ENCODE measurements around the gene GPI.

Gene GPI

DNA sequence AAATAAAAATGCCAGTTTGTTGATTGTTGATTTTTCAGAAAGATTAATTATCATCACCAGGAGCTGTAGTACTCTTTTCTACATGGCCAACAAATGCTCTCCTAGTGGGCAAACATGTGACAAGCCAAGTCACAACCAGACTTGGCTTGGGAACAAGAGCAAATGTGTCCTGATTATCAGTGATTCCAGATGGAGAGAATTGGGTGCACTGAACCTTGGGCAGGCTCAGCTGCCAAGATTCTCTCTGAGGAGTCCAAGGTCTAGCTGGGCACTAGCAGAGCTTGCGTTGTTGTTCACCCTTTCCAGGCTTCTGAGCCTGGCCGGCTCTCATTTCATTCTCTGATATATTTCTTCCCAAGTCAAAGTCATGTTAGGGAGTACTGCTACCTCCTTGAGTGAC is 27.3 kb upstream of the GPI start:
- Histone ChIP-seq H3K4me3 (ENCODE audit: insufficient read depth in 1 of 2, low read depth in 1 of 2, low read length in 2 of 2) (no peak overlapping the region), H3K4me2 (ENCODE audit: low read length, poor library complexity, severe bottlenecking) (no peak overlapping the region), H3K27me3 (ENCODE audit: control insufficient read depth in 1 of 2, insufficient read depth in 1 of 2, low read length in 2 of 2) (no peaks in the 10 kb centered on the region), H3K4ac (ENCODE audit: low read depth in 1 of 2, low read length in 2 of 2) (no peak overlapping the region), H3K4me1 (ENCODE audit: control insufficient read depth, insufficient read depth, low read depth, low read length) (peaks cover 3% of the 10 kb centered on the region), H3K27ac (ENCODE audit: low read length, poor library complexity, severe bottlenecking) (no peak overlapping the region), H3K23ac (ENCODE audit: low read length in 2 of 2) (no peak overlapping the region), H2AFZ (ENCODE audit: low read depth, low read length) (no peak overlapping the region), H2BK12ac (ENCODE audit: low read length in 2 of 2) (no peak overlapping the region), H2BK120ac (ENCODE audit: low read depth, low read length) (no peak overlapping the region), H3K18ac (ENCODE audit: low read depth in 1 of 2, low read length in 2 of 2) (no peak overlapping the region), H2BK5ac (ENCODE audit: low read depth, low read length, poor library complexity, severe bottlenecking) (no peak overlapping the region), H3K79me1 (replicated peaks; ENCODE audit: low read length, poor library complexity, severe bottlenecking) (peaks cover 15% of the 10 kb centered on the region), H3K36me3 (ENCODE audit: control insufficient read depth in 1 of 2, insufficient read depth in 2 of 2, low read depth in 1 of 2, low read length in 2 of 2) (peaks cover 49 to 54% of the 10 kb centered on the region in 2 experiments), H4K91ac (ENCODE audit: low read length) (no peak overlapping the region), H3K14ac (ENCODE audit: low read length in 2 of 2) (no peak overlapping the region), H3K9me3 (ENCODE audit: control insufficient read depth, low read length) (no peaks in the 10 kb centered on the region), H2BK15ac (ENCODE audit: low read depth, poor library complexity, severe bottlenecking) (no peak overlapping the region), H2AK5ac (ENCODE audit: low read length, severe bottlenecking) (no peak overlapping the region), H4K8ac (ENCODE audit: low read length) (no peak overlapping the region), H3K9ac (ENCODE audit: low read length) (no peak overlapping the region)
- WGBS, result 100% methylated on average over 1 of the region's 2 CpGs
- DNase-seq, result no peak

DNA sequence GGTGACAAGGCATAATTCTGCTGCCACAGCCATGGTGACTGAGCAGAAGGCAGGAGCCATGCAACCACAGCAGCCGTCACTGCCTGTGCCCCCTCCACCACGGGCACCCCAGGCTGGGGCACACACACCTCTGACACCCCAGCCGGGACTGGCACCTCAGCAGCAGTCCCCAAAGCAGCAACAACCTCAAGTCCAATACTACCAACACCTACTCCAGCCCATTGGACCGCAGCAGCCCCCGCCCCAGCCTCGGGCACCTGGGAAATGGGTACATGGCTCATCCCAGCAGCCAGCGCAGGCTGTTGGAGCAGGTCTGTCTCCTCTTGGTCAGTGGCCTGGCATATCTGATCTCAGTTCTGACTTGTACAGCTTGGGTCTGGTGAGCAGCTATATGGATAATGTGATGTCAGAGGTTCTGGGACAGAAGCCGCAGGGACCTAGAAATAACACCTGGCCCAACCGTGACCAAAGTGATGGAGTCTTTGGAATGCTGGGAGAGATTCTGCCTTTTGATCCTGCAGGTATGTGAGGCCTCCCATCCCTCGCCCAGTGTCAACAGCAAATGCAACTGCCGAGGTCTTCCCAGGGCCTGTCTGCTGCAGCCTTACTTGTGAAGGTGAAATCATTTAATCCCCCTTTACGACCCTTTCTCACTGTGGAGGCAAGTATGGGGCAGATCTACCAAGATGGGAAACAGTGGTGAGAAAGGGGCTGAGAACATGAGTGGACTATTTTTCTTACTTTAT is 22.9 kb upstream of the GPI start:
- no peaks in the 10 kb centered on the region for H3K27me3 ChIP-seq (ENCODE audit: control insufficient read depth in 1 of 2, insufficient read depth in 1 of 2, low read length in 2 of 2)
- WGBS, result 96% methylated on average over 12 of the region's 12 CpGs
- no peak overlapping the region for H3K18ac ChIP-seq (ENCODE audit: low read depth in 1 of 2, low read length in 2 of 2)
- no peak overlapping the region for H2BK5ac ChIP-seq (ENCODE audit: low read depth, low read length, poor library complexity, severe bottlenecking)
- no peaks in the 10 kb centered on the region for H3K9me3 ChIP-seq (ENCODE audit: control insufficient read depth, low read length)
- no peak overlapping the region for H4K91ac ChIP-seq (ENCODE audit: low read length)
- H2BK12ac ChIP-seq (ENCODE audit: low read length in 2 of 2), result no peak overlapping the region
- no peak overlapping the region for H2BK120ac ChIP-seq (ENCODE audit: low read depth, low read length)
- peaks cover 20% of the 10 kb centered on the region for H3K79me1 ChIP-seq (replicated peaks; ENCODE audit: low read length, poor library complexity, severe bottlenecking)
- no peak overlapping the region for H4K8ac ChIP-seq (ENCODE audit: low read length)
- no peak overlapping the region for H3K27ac ChIP-seq (ENCODE audit: low read length, poor library complexity, severe bottlenecking)
- H3K4me2 ChIP-seq (ENCODE audit: low read length, poor library complexity, severe bottlenecking), result no peak overlapping the region
- no peak overlapping the region for H3K9ac ChIP-seq (ENCODE audit: low read length)
- no peak overlapping the region for H3K4ac ChIP-seq (ENCODE audit: low read depth in 1 of 2, low read length in 2 of 2)
- no peak overlapping the region for H2BK15ac ChIP-seq (ENCODE audit: low read depth, poor library complexity, severe bottlenecking)
- no peak for DNase-seq
- H3K4me3 ChIP-seq (ENCODE audit: insufficient read depth in 1 of 2, low read depth in 1 of 2, low read length in 2 of 2), result no peak overlapping the region
- peak overlapping the region in 1 of 2 experiments; percentile 77 for H3K23ac ChIP-seq (ENCODE audit: low read length in 2 of 2)
- H2AK5ac ChIP-seq (ENCODE audit: low read length, severe bottlenecking), result no peak overlapping the region
- H3K4me1 ChIP-seq (ENCODE audit: control insufficient read depth, insufficient read depth, low read depth, low read length), result no peaks in the 10 kb centered on the region
- H2AFZ ChIP-seq (ENCODE audit: low read depth, low read length), result no peak overlapping the region
- peaks cover 45 to 57% of the 10 kb centered on the region in 2 experiments for H3K36me3 ChIP-seq (ENCODE audit: control insufficient read depth in 1 of 2, insufficient read depth in 2 of 2, low read depth in 1 of 2, low read length in 2 of 2)
- H3K14ac ChIP-seq (ENCODE audit: low read length in 2 of 2), result no peak overlapping the region

DNA sequence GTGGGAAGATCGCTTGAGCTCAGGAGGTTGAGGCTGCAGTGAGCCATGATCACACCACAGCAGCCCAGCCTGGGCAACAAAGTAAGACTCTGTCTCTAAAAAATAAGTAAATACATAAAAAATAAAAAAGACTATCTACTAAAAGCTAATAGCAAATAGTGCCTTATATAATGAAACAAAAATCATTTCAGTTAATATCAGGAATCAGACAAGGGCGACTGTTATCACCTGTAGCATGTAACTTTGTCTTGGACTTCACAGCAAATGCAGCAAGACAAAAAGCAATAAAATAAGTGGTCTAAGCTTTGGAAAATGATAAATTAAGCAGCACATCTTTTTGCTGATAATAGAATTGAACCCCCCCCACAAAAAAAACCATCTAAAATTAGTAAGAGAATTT is 21.2 kb upstream of the GPI start:
- H3K4me3 ChIP-seq (ENCODE audit: insufficient read depth in 1 of 2, low read depth in 1 of 2, low read length in 2 of 2), result no peak overlapping the region
- no peak overlapping the region for H2AFZ ChIP-seq (ENCODE audit: low read depth, low read length)
- no peak overlapping the region for H3K23ac ChIP-seq (ENCODE audit: low read length in 2 of 2)
- H2BK12ac ChIP-seq (ENCODE audit: low read length in 2 of 2), result no peak overlapping the region
- H3K36me3 ChIP-seq (ENCODE audit: control insufficient read depth in 1 of 2, insufficient read depth in 2 of 2, low read depth in 1 of 2, low read length in 2 of 2), result peaks cover 47 to 50% of the 10 kb centered on the region in 2 experiments
- H3K79me1 ChIP-seq (replicated peaks; ENCODE audit: low read length, poor library complexity, severe bottlenecking), result peaks cover 24% of the 10 kb centered on the region
- H2AK5ac ChIP-seq (ENCODE audit: low read length, severe bottlenecking), result no peak overlapping the region
- no peak overlapping the region for H4K8ac ChIP-seq (ENCODE audit: low read length)
- H4K91ac ChIP-seq (ENCODE audit: low read length), result no peak overlapping the region
- no peak overlapping the region for H3K4ac ChIP-seq (ENCODE audit: low read depth in 1 of 2, low read length in 2 of 2)
- no peak overlapping the region for H3K9ac ChIP-seq (ENCODE audit: low read length)
- H3K27me3 ChIP-seq (ENCODE audit: control insufficient read depth in 1 of 2, insufficient read depth in 1 of 2, low read length in 2 of 2), result no peaks in the 10 kb centered on the region
- H3K18ac ChIP-seq (ENCODE audit: low read depth in 1 of 2, low read length in 2 of 2), result no peak overlapping the region
- H3K14ac ChIP-seq (ENCODE audit: low read length in 2 of 2), result no peak overlapping the region
- H3K4me1 ChIP-seq (ENCODE audit: control insufficient read depth, insufficient read depth, low read depth, low read length), result no peaks in the 10 kb centered on the region
- no peak overlapping the region for H3K4me2 ChIP-seq (ENCODE audit: low read length, poor library complexity, severe bottlenecking)
- no peaks in the 10 kb centered on the region for H3K9me3 ChIP-seq (ENCODE audit: control insufficient read depth, low read length)
- WGBS, result 80% methylated on average over 1 of the region's 2 CpGs
- no peak overlapping the region for H2BK15ac ChIP-seq (ENCODE audit: low read depth, poor library complexity, severe bottlenecking)
- no peak for DNase-seq
- H2BK5ac ChIP-seq (ENCODE audit: low read depth, low read length, poor library complexity, severe bottlenecking), result no peak overlapping the region
- H2BK120ac ChIP-seq (ENCODE audit: low read depth, low read length), result no peak overlapping the region
- no peak overlapping the region for H3K27ac ChIP-seq (ENCODE audit: low read length, poor library complexity, severe bottlenecking)

GRCh38 chr19:34345947-34346351 is 19.0 kb upstream of the GPI start:
- Histone ChIP-seq H3K14ac (ENCODE audit: low read length in 2 of 2) (no peak overlapping the region), H3K4ac (ENCODE audit: low read depth in 1 of 2, low read length in 2 of 2) (no peak overlapping the region), H2BK5ac (ENCODE audit: low read depth, low read length, poor library complexity, severe bottlenecking) (no peak overlapping the region), H3K4me1 (ENCODE audit: control insufficient read depth, insufficient read depth, low read depth, low read length) (peaks cover 11% of the 10 kb centered on the region), H3K36me3 (ENCODE audit: control insufficient read depth in 1 of 2, insufficient read depth in 2 of 2, low read depth in 1 of 2, low read length in 2 of 2) (peaks cover 43 to 46% of the 10 kb centered on the region in 2 experiments), H2BK120ac (ENCODE audit: low read depth, low read length) (no peak overlapping the region), H3K27ac (ENCODE audit: low read length, poor library complexity, severe bottlenecking) (no peak overlapping the region), H2AK5ac (ENCODE audit: low read length, severe bottlenecking) (no peak overlapping the region), H3K23ac (ENCODE audit: low read length in 2 of 2) (no peak overlapping the region), H4K8ac (ENCODE audit: low read length) (no peak overlapping the region), H3K4me3 (ENCODE audit: insufficient read depth in 1 of 2, low read depth in 1 of 2, low read length in 2 of 2) (no peak overlapping the region), H2BK12ac (ENCODE audit: low read length in 2 of 2) (no peak overlapping the region), H3K18ac (ENCODE audit: low read depth in 1 of 2, low read length in 2 of 2) (no peak overlapping the region), H3K4me2 (ENCODE audit: low read length, poor library complexity, severe bottlenecking) (no peak overlapping the region), H3K9me3 (ENCODE audit: control insufficient read depth, low read length) (no peaks in the 10 kb centered on the region), H4K91ac (ENCODE audit: low read length) (no peak overlapping the region), H2AFZ (ENCODE audit: low read depth, low read length) (no peak overlapping the region), H3K79me1 (replicated peaks; ENCODE audit: low read length, poor library complexity, severe bottlenecking) (peaks cover 27% of the 10 kb centered on the region), H3K9ac (ENCODE audit: low read length) (peak overlapping the region; percentile 32), H3K27me3 (ENCODE audit: control insufficient read depth in 1 of 2, insufficient read depth in 1 of 2, low read length in 2 of 2) (no peaks in the 10 kb centered on the region), H2BK15ac (ENCODE audit: low read depth, poor library complexity, severe bottlenecking) (no peak overlapping the region)
- DNase-seq, result peak; percentile 74
- 31% methylated on average over 7 of the region's 7 CpGs for WGBS

Data from mesenchymal stem cell (in vitro differentiated cells and primary cell).